Brain microvascular endothelial cell (primary cell): Measurements from ENCODE around the gene TTYH3.

Experiments used
- DNase-seq: peaks from one replicate; pipeline ENCODE4 v3.0.0-alpha.2; 2020
- H3K27ac ChIP-seq: fragments of 250-450 bp; sonication (Bioruptor Pico); 2 replicates; pipeline ENCODE4 v1.5.1; 2020; ENCODE audit warnings: mild to moderate bottlenecking, moderate library complexity
- H3K27me3 ChIP-seq: fragments of 250-450 bp; sonication (Bioruptor Pico); replicated peaks from 2 replicates; pipeline ENCODE4 v1.5.1; 2020; ENCODE audit warnings: mild to moderate bottlenecking
- H3K36me3 ChIP-seq: fragments of 250-450 bp; sonication (Bioruptor Pico); replicated peaks from 2 replicates; pipeline ENCODE4 v1.5.1; 2020; ENCODE audit warnings: mild to moderate bottlenecking
- H3K4me3 ChIP-seq: 2 replicates; pipeline ENCODE4 v1.5.1; 2011; ENCODE audit warnings: low read depth, mild to moderate bottlenecking, control low read depth, low read length, moderate library complexity
- CTCF ChIP-seq: IDR thresholded peaks from 2 replicates; pipeline ENCODE4 v1.5.1; 2011; ENCODE audit warnings: low read depth, mild to moderate bottlenecking, moderate library complexity, low read length, control low read depth, inconsistent platforms; ENCODE audit errors: missing control alignments
- in situ Hi-C: cut with HindIII; loops from 2 replicates; pipeline ENCODE4 v1.10.0; 2017; ENCODE audit warnings: low sequenced_read_pairs, low pct_ligation_motif_present

TTYH3 gene

GRCh38 chr7:2598154-2598823 lies 33.5 kb upstream of the TTYH3 start:
- Histone ChIP-seq H3K4me3 (no peak overlapping the region), H3K27me3 (no peaks in the 10 kb centered on the region), H3K36me3 (peaks cover 14% of the 10 kb centered on the region), H3K27ac (no peak overlapping the region)
- no peak for DNase-seq
- in situ Hi-C loops = no loop called here
- no peak for TF ChIP-seq CTCF

- Histone ChIP-seq H3K27ac (no peak overlapping the region), H3K4me3 (no peak overlapping the region), H3K36me3 (peaks cover 9% of the 10 kb centered on the region), H3K27me3 (no peaks in the 10 kb centered on the region)
- no peak for DNase-seq
- TF ChIP-seq CTCF = no peak
- in situ Hi-C loops = no loop called here
Measured at GRCh38 chr7:2601065-2601464, 30.7 kb upstream of the TTYH3 start.

GRCh38 chr7:2601907-2602306 lies 29.9 kb upstream of the TTYH3 start:
- H3K36me3 ChIP-seq = peaks cover 9% of the 10 kb centered on the region
- no peak overlapping the region for H3K4me3 ChIP-seq
- in situ Hi-C loops = no loop called here
- no peak overlapping the region for H3K27ac ChIP-seq
- no peak for DNase-seq
- H3K27me3 ChIP-seq = no peaks in the 10 kb centered on the region
- no peak for TF ChIP-seq CTCF

- no peak for TF ChIP-seq CTCF
- in situ Hi-C loops = no loop called here
- H3K4me3 ChIP-seq = no peak overlapping the region
- peaks cover 9% of the 10 kb centered on the region for H3K36me3 ChIP-seq
- no peaks in the 10 kb centered on the region for H3K27me3 ChIP-seq
- DNase-seq = no peak
- H3K27ac ChIP-seq = no peak overlapping the region
Measured at GRCh38 chr7:2602406-2603043, 29.3 kb upstream of the TTYH3 start.

- DNase-seq = no peak
- no peak overlapping the region for H3K27ac ChIP-seq
- H3K4me3 ChIP-seq = no peak overlapping the region
- TF ChIP-seq CTCF = no peak
- H3K27me3 ChIP-seq = no peaks in the 10 kb centered on the region
- peaks cover 8% of the 10 kb centered on the region for H3K36me3 ChIP-seq
- in situ Hi-C loops = no loop called here
Measured at GRCh38 chr7:2603044-2603965, 28.5 kb upstream of the TTYH3 start.
